Adrenal gland (tissue), 5 donors: ENCODE results near the gene PINK1.

Source experiments
- POLR2A ChIP-seq, 2 donors: fragments of 450-650 bp; IDR thresholded peaks; one replicate each; pipeline ENCODE4 v1.6.1; 2017; ENCODE audit warnings: antibody characterized with exemption in 2 of 2, mild to moderate bottlenecking in 2 of 2, moderate library complexity in 1 of 2
- TF ChIP-seq, protein P1 (sequence below), 6 experiments: fragments of 450-650 bp in 4 of 6; fragments of 200-600 bp in 2 of 6; sonication (generic) in 1 of 6; IDR thresholded peaks; 1 replicate in 5 of 6; 2 replicates in 1 of 6; pipeline versions ENCODE4 v1.5.1 to v1.8.0; 2016 to 2021; ENCODE audit warnings: antibody characterized with exemption in 6 of 6, mild to moderate bottlenecking in 2 of 6, moderate library complexity in 1 of 6
- donor health status: DM: no; HTN: no; CAD: no.

DNA sequence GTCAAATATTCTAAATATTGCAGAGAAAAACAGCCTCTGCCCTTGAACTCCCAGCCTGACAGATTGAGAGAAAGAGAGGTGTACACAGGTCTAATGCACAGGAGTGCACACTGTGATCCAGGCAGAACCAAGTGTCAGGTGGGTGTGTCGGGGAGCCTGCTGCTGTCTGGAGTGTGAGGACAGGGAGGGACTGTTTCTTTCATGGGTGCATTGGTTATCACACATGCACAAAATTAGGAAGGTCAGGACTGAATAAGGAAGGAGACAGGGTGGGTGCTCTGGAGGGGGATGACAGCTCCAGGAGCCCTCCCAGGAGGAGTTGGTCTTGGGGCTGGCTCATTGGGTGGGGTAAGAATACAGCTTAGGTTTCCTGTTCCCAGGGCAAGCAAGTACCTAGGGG, 13.3 kb upstream of the PINK1 start:
- TF ChIP-seq, protein P1, sequence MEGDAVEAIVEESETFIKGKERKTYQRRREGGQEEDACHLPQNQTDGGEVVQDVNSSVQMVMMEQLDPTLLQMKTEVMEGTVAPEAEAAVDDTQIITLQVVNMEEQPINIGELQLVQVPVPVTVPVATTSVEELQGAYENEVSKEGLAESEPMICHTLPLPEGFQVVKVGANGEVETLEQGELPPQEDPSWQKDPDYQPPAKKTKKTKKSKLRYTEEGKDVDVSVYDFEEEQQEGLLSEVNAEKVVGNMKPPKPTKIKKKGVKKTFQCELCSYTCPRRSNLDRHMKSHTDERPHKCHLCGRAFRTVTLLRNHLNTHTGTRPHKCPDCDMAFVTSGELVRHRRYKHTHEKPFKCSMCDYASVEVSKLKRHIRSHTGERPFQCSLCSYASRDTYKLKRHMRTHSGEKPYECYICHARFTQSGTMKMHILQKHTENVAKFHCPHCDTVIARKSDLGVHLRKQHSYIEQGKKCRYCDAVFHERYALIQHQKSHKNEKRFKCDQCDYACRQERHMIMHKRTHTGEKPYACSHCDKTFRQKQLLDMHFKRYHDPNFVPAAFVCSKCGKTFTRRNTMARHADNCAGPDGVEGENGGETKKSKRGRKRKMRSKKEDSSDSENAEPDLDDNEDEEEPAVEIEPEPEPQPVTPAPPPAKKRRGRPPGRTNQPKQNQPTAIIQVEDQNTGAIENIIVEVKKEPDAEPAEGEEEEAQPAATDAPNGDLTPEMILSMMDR (IDR thresholded peaks at IDR 0.05), result no peak
- no peak for TF ChIP-seq POLR2A (IDR thresholded peaks at IDR 0.05)
